Measurements from ENCODE around the gene C1orf159. TPM values are rescaled to one million over a fixed set of nuclear protein-coding genes. Genes with fewer than 3 reads are reported as not detected.

C1orf159 gene
- total RNA-seq, 2 donors from 2014 or later = 13.4 to 17.1 TPM

Other genes starting within 250 kb of the C1orf159 start
- not detected for gene SAMD11, start 192.2 kb downstream of the C1orf159 start, total RNA-seq
- 10 to 100 TPM; 45.2 to 51.7 TPM for gene NOC2L, start 156.8 kb downstream of the C1orf159 start, total RNA-seq
- gene KLHL17, start 155.5 kb downstream of the C1orf159 start, total RNA-seq = 10 to 100 TPM; 16.1 to 16.6 TPM
- gene PLEKHN1, start 149.6 kb downstream of the C1orf159 start, total RNA-seq = 1 to 10 TPM; 3.4 to 4.3 TPM
- gene PERM1, start 134.0 kb downstream of the C1orf159 start, total RNA-seq = not detected
- 10 to 100 TPM in 1 of 2 donors, 1 to 10 TPM in 1; 9.6 to 10.5 TPM for gene HES4, start 116.0 kb downstream of the C1orf159 start, total RNA-seq
- gene ISG15, start 102.6 kb downstream of the C1orf159 start, total RNA-seq = 10 to 100 TPM; 19.5 to 52.1 TPM
- gene AGRN, start 96.0 kb downstream of the C1orf159 start, total RNA-seq = 1 to 10 TPM; 1.2 to 1.4 TPM
- not detected for gene RNF223, start 41.8 kb downstream of the C1orf159 start, total RNA-seq
- 1 to 10 TPM in 1 of 2 donors, under 1 TPM in 1; 0.86 to 2.5 TPM for gene TTLL10, start 57.8 kb upstream of the C1orf159 start, total RNA-seq
- gene TNFRSF18, start 90.5 kb upstream of the C1orf159 start, total RNA-seq = 10 to 100 TPM; 47.9 to 80.4 TPM
- 100 to 1,000 TPM in 1 of 2 donors, 10 to 100 TPM in 1; 94.7 to 127 TPM for gene TNFRSF4, start 98.1 kb upstream of the C1orf159 start, total RNA-seq
- gene SDF4, start 115.9 kb upstream of the C1orf159 start, total RNA-seq = 100 to 1,000 TPM; 129 to 146 TPM
- 1 to 10 TPM; 8.4 to 9.4 TPM for gene B3GALT6, start 116.1 kb upstream of the C1orf159 start, total RNA-seq
- gene C1QTNF12, start 130.6 kb upstream of the C1orf159 start, total RNA-seq = 1 to 10 TPM in 1 of 2 donors, under 1 TPM in 1; 0.91 to 2.0 TPM
- gene UBE2J2, start 157.8 kb upstream of the C1orf159 start, total RNA-seq = 10 to 100 TPM; 50.6 to 57.7 TPM
- gene SCNN1D, start 164.3 kb upstream of the C1orf159 start, total RNA-seq = 1 to 10 TPM; 4.6 to 8.0 TPM
- gene ACAP3, start 191.8 kb upstream of the C1orf159 start, total RNA-seq = 10 to 100 TPM; 63.5 to 66.2 TPM
- 10 to 100 TPM; 10.6 to 14.9 TPM for gene PUSL1, start 192.5 kb upstream of the C1orf159 start, total RNA-seq
- 100 to 1,000 TPM; 130 to 132 TPM for gene INTS11, start 208.6 kb upstream of the C1orf159 start, total RNA-seq
- 10 to 100 TPM; 14.3 to 15.7 TPM for gene CPTP, start 208.7 kb upstream of the C1orf159 start, total RNA-seq
- gene TAS1R3, start 215.2 kb upstream of the C1orf159 start, total RNA-seq = under 1 TPM; 0.72 to 0.96 TPM
- gene DVL1, start 233.3 kb upstream of the C1orf159 start, total RNA-seq = 10 to 100 TPM; 41.0 to 45.8 TPM
- gene MXRA8, start 242.5 kb upstream of the C1orf159 start, total RNA-seq = 1 to 10 TPM in 1 of 2 donors, under 1 TPM in 1; 0.42 to 1.0 TPM

Measured in T-helper 17 cell (primary cell).